Measurements from ENCODE around the gene SNX15. TPM values are rescaled to one million over a fixed set of nuclear protein-coding genes. Genes with fewer than 3 reads are reported as not detected.

The SNX15 gene
- total RNA-seq, 1 experiment from 2014 or later = 34.7 TPM

- POLR2A ChIA-PET (ENCODE audit: low non-redundant PET) = no interaction called here
- DNase-seq (ENCODE audit: low spot score) = no peak
- CTCF ChIA-PET = no interaction called here
- no TSS peak for BruUV-seq (replicated peaks)
- no peaks in the 10 kb centered on the region for H3K27me3 ChIP-seq (replicated peaks; ENCODE audit: insufficient read depth, low read depth, low read length, poor library complexity)
- no peak overlapping the region for H3K4me3 ChIP-seq (ENCODE audit: low read depth, low read length, poor library complexity, severe bottlenecking)
- H3K27ac ChIP-seq (ENCODE audit: low read depth, low read length, poor library complexity, severe bottlenecking) = no peak overlapping the region
- intact Hi-C loops (cut with micrococcal nuclease; ENCODE audit: unreplicated experiment) = no loop called here
- TF ChIP-seq CTCF (conservative IDR thresholded peaks at IDR 0.05; ENCODE audit: low read depth, low read length) (no peak), EZH2 (IDR thresholded peaks at IDR 0.05; ENCODE audit: borderline replicate concordance, low read depth, low read length, poor library complexity, severe bottlenecking) (no peak)
- no peaks in the 10 kb centered on the region for H3K36me3 ChIP-seq (ENCODE audit: insufficient read depth, low read length, poor library complexity, severe bottlenecking)
- no peaks in the 10 kb centered on the region for H3K9me3 ChIP-seq (ENCODE audit: low read depth, low read length, poor library complexity, severe bottlenecking)
- H3K4me1 ChIP-seq (ENCODE audit: insufficient read depth, low read length, poor library complexity, severe bottlenecking) = no peaks in the 10 kb centered on the region
These were observed 26.7 kb downstream of the SNX15 start for GRCh38 chr11:65053827-65054508.

GRCh38 chr11:65055538-65055937 is 28.3 kb downstream of the SNX15 start:
- BruUV-seq (replicated peaks) = no TSS peak
- DNase-seq (ENCODE audit: low spot score) = no peak
- ChIA-PET CTCF (interaction anchor here (0.6 kb wide), 1 partner anchor 486 kb away, joined by 3 read pairs; no protein-coding TSS in a partner anchor), POLR2A (ENCODE audit: low non-redundant PET) (no interaction called here)
- no peak overlapping the region for H3K4me3 ChIP-seq (ENCODE audit: low read depth, low read length, poor library complexity, severe bottlenecking)
- no peaks in the 10 kb centered on the region for H3K4me1 ChIP-seq (ENCODE audit: insufficient read depth, low read length, poor library complexity, severe bottlenecking)
- intact Hi-C loops (cut with micrococcal nuclease; ENCODE audit: unreplicated experiment) = no loop called here
- TF ChIP-seq EZH2 (IDR thresholded peaks at IDR 0.05; ENCODE audit: borderline replicate concordance, low read depth, low read length, poor library complexity, severe bottlenecking) (no peak), CTCF (conservative IDR thresholded peaks at IDR 0.05; ENCODE audit: low read depth, low read length) (no peak)
- no peaks in the 10 kb centered on the region for H3K9me3 ChIP-seq (ENCODE audit: low read depth, low read length, poor library complexity, severe bottlenecking)
- H3K27ac ChIP-seq (ENCODE audit: low read depth, low read length, poor library complexity, severe bottlenecking) = no peak overlapping the region
- H3K36me3 ChIP-seq (ENCODE audit: insufficient read depth, low read length, poor library complexity, severe bottlenecking) = no peaks in the 10 kb centered on the region
- no peaks in the 10 kb centered on the region for H3K27me3 ChIP-seq (replicated peaks; ENCODE audit: insufficient read depth, low read depth, low read length, poor library complexity)

GRCh38 chr11:65056999-65057398 is 29.8 kb downstream of the SNX15 start:
- CTCF ChIA-PET = no interaction called here
- BruUV-seq (replicated peaks) = no TSS peak

More at GRCh38 chr11:65056999-65057398, 29.8 kb downstream of the SNX15 start:
- intact Hi-C loops (cut with micrococcal nuclease; ENCODE audit: unreplicated experiment) = no loop called here
- no peak for TF ChIP-seq CTCF (conservative IDR thresholded peaks at IDR 0.05; ENCODE audit: low read depth, low read length)
- no peak for TF ChIP-seq EZH2 (IDR thresholded peaks at IDR 0.05; ENCODE audit: borderline replicate concordance, low read depth, low read length, poor library complexity, severe bottlenecking)
- Histone ChIP-seq H3K4me1 (ENCODE audit: insufficient read depth, low read length, poor library complexity, severe bottlenecking) (no peaks in the 10 kb centered on the region), H3K27me3 (replicated peaks; ENCODE audit: insufficient read depth, low read depth, low read length, poor library complexity) (no peaks in the 10 kb centered on the region), H3K4me3 (ENCODE audit: low read depth, low read length, poor library complexity, severe bottlenecking) (no peak overlapping the region), H3K36me3 (ENCODE audit: insufficient read depth, low read length, poor library complexity, severe bottlenecking) (no peaks in the 10 kb centered on the region), H3K9me3 (ENCODE audit: low read depth, low read length, poor library complexity, severe bottlenecking) (no peaks in the 10 kb centered on the region), H3K27ac (ENCODE audit: low read depth, low read length, poor library complexity, severe bottlenecking) (no peak overlapping the region)
- no peak for DNase-seq (ENCODE audit: low spot score)
- POLR2A ChIA-PET (ENCODE audit: low non-redundant PET) = no interaction called here

All from A673 (cell line).